Measurements from ENCODE around the gene PRAMEF18. TPM values are rescaled to one million over a fixed set of nuclear protein-coding genes. Genes with fewer than 3 reads are reported as not detected.
"Not testable (repeated sequence)": the region's sequence is repeated elsewhere in the genome, so short reads cannot be mapped to it uniquely, and the experiment has no call there.

PRAMEF18 gene
- total RNA-seq = not detected

GRCh38 chr1:13225675-13226204, at the start of gene PRAMEF18:
PRAMEF18 (minus strand) TSS chr1:13226154; CDS start chr1:13226106, 48 bp downstream.
- not testable (repeated sequence) for H3K9me3 Mint-ChIP-seq; H3K27me3 Mint-ChIP-seq; H3K36me3 Mint-ChIP-seq; H3K4me3 Mint-ChIP-seq; H3K4me1 Mint-ChIP-seq (ENCODE audit: low read depth in 2 of 2); H3K27ac Mint-ChIP-seq
- ATAC-seq (peak in 1 of 2 donors; percentile 48), DNase-seq (ENCODE audit: low spot score) (peak; percentile 49)

GRCh38 chr1:13265124-13265523, 39.2 kb upstream of the PRAMEF18 start:
- DNase-seq (ENCODE audit: low spot score); H3K9me3 Mint-ChIP-seq; H3K27me3 Mint-ChIP-seq; H3K4me3 Mint-ChIP-seq; H3K36me3 Mint-ChIP-seq; H3K27ac Mint-ChIP-seq; H3K4me1 Mint-ChIP-seq (ENCODE audit: low read depth in 2 of 2); ATAC-seq: not testable (repeated sequence)

- ATAC-seq, H3K4me3 Mint-ChIP-seq: not testable (repeated sequence)
Measured at GRCh38 chr1:13253898-13254297, 27.9 kb upstream of the PRAMEF18 start, which contains the start of gene PRAMEF5. PRAMEF5 (plus strand) TSS chr1:13254198; CDS start chr1:13259269, 5,071 bp downstream.

GRCh38 chr1:13247122-13247521, 21.2 kb upstream of the PRAMEF18 start:
- H3K4me3 Mint-ChIP-seq = not testable (repeated sequence)

More at GRCh38 chr1:13253898-13254297, 27.9 kb upstream of the PRAMEF18 start, which contains the start of gene PRAMEF5:
- not testable (repeated sequence) for H3K27ac Mint-ChIP-seq; H3K27me3 Mint-ChIP-seq; H3K36me3 Mint-ChIP-seq; H3K9me3 Mint-ChIP-seq; DNase-seq (ENCODE audit: low spot score); H3K4me1 Mint-ChIP-seq (ENCODE audit: low read depth in 2 of 2)

GRCh38 chr1:13246554-13246871, 20.6 kb upstream of the PRAMEF18 start:
- H3K4me3 Mint-ChIP-seq; ATAC-seq; H3K9me3 Mint-ChIP-seq; H3K36me3 Mint-ChIP-seq; H3K27ac Mint-ChIP-seq; H3K27me3 Mint-ChIP-seq; H3K4me1 Mint-ChIP-seq (ENCODE audit: low read depth in 2 of 2): not testable (repeated sequence)
- DNase-seq (ENCODE audit: low spot score) = peak; percentile 49

More at GRCh38 chr1:13247122-13247521, 21.2 kb upstream of the PRAMEF18 start:
- not testable (repeated sequence) for DNase-seq (ENCODE audit: low spot score); H3K9me3 Mint-ChIP-seq; H3K4me1 Mint-ChIP-seq (ENCODE audit: low read depth in 2 of 2); H3K27ac Mint-ChIP-seq; H3K36me3 Mint-ChIP-seq; H3K27me3 Mint-ChIP-seq
- peak; percentile 11 to 51 for ATAC-seq

GRCh38 chr1:13245841-13246553, 20.0 kb upstream of the PRAMEF18 start:
- not testable (repeated sequence) for H3K4me3 Mint-ChIP-seq; H3K36me3 Mint-ChIP-seq; H3K27ac Mint-ChIP-seq; DNase-seq (ENCODE audit: low spot score); H3K27me3 Mint-ChIP-seq; H3K4me1 Mint-ChIP-seq (ENCODE audit: low read depth in 2 of 2); H3K9me3 Mint-ChIP-seq; ATAC-seq

GRCh38 chr1:13243536-13244263, 17.7 kb upstream of the PRAMEF18 start:
- not testable (repeated sequence) for H3K27ac Mint-ChIP-seq; H3K27me3 Mint-ChIP-seq; H3K4me3 Mint-ChIP-seq; H3K9me3 Mint-ChIP-seq; ATAC-seq; H3K4me1 Mint-ChIP-seq (ENCODE audit: low read depth in 2 of 2); H3K36me3 Mint-ChIP-seq
- DNase-seq (ENCODE audit: low spot score) = peak; percentile 31

GRCh38 chr1:13239633-13240032, 13.7 kb upstream of the PRAMEF18 start:
- not testable (repeated sequence) for H3K27ac Mint-ChIP-seq; H3K27me3 Mint-ChIP-seq; ATAC-seq; H3K4me3 Mint-ChIP-seq; H3K36me3 Mint-ChIP-seq; H3K4me1 Mint-ChIP-seq (ENCODE audit: low read depth in 2 of 2); H3K9me3 Mint-ChIP-seq
- peak; percentile 6 for DNase-seq (ENCODE audit: low spot score)

- H3K9me3 Mint-ChIP-seq; H3K4me1 Mint-ChIP-seq (ENCODE audit: low read depth in 2 of 2); H3K27ac Mint-ChIP-seq; ATAC-seq; H3K36me3 Mint-ChIP-seq; H3K4me3 Mint-ChIP-seq: not testable (repeated sequence)
- peaks cover 4 to 17% of the 10 kb centered on the region in 2 donors for H3K27me3 Mint-ChIP-seq
- DNase-seq (ENCODE audit: low spot score) = peak; percentile 56
Measured at GRCh38 chr1:13237572-13237971, 11.6 kb upstream of the PRAMEF18 start.

GRCh38 chr1:13234057-13234456, 8.1 kb upstream of the PRAMEF18 start:
- not testable (repeated sequence) for H3K4me3 Mint-ChIP-seq; H3K27ac Mint-ChIP-seq; H3K36me3 Mint-ChIP-seq; ATAC-seq; H3K4me1 Mint-ChIP-seq (ENCODE audit: low read depth in 2 of 2); H3K9me3 Mint-ChIP-seq; H3K27me3 Mint-ChIP-seq
- DNase-seq (ENCODE audit: low spot score) = peak; percentile 54

GRCh38 chr1:13232056-13232455, 6.1 kb upstream of the PRAMEF18 start:
- DNase-seq (ENCODE audit: low spot score) = peak; percentile 8
- ATAC-seq; H3K36me3 Mint-ChIP-seq; H3K27ac Mint-ChIP-seq; H3K27me3 Mint-ChIP-seq; H3K9me3 Mint-ChIP-seq; H3K4me3 Mint-ChIP-seq; H3K4me1 Mint-ChIP-seq (ENCODE audit: low read depth in 2 of 2): not testable (repeated sequence)

- not testable (repeated sequence) for H3K27me3 Mint-ChIP-seq; H3K36me3 Mint-ChIP-seq; H3K4me3 Mint-ChIP-seq; H3K27ac Mint-ChIP-seq; H3K4me1 Mint-ChIP-seq (ENCODE audit: low read depth in 2 of 2); ATAC-seq; H3K9me3 Mint-ChIP-seq
- DNase-seq (ENCODE audit: low spot score) = peak; percentile 45
Measured at GRCh38 chr1:13231061-13231750, 5.3 kb upstream of the PRAMEF18 start.

- peak; percentile 53 for DNase-seq (ENCODE audit: low spot score)
- H3K4me1 Mint-ChIP-seq (ENCODE audit: low read depth in 2 of 2); H3K36me3 Mint-ChIP-seq; H3K9me3 Mint-ChIP-seq; H3K4me3 Mint-ChIP-seq; H3K27ac Mint-ChIP-seq; ATAC-seq; H3K27me3 Mint-ChIP-seq: not testable (repeated sequence)
Measured at GRCh38 chr1:13230601-13231000, 4.6 kb upstream of the PRAMEF18 start.

GRCh38 chr1:13230096-13230495, 4.1 kb upstream of the PRAMEF18 start:
- not testable (repeated sequence) for H3K4me3 Mint-ChIP-seq, H3K27ac Mint-ChIP-seq, H3K9me3 Mint-ChIP-seq

More at GRCh38 chr1:13230096-13230495, 4.1 kb upstream of the PRAMEF18 start:
- H3K4me1 Mint-ChIP-seq (ENCODE audit: low read depth in 2 of 2); ATAC-seq; DNase-seq (ENCODE audit: low spot score); H3K27me3 Mint-ChIP-seq; H3K36me3 Mint-ChIP-seq: not testable (repeated sequence)

Data from natural killer cell treated with Interleukin-12 subunit alpha and Interleukin-12 subunit beta and Interleukin-15 and Interleukin-18, amount 100 ng/mL, for 72 hours (primary cell).